Epidermal melanocyte (primary cell): ENCODE measurements around the gene LRRC39.
"Not testable (repeated sequence)": the region's sequence is repeated elsewhere in the genome, so short reads cannot be mapped to it uniquely, and the experiment has no call there.

Source experiments
- DNase-seq: peaks from one replicate; pipeline ENCODE4 v3.0.0; 2011; ENCODE audit warnings: low spot score; ENCODE audit not compliant: insufficient read length

Gene LRRC39

DNA sequence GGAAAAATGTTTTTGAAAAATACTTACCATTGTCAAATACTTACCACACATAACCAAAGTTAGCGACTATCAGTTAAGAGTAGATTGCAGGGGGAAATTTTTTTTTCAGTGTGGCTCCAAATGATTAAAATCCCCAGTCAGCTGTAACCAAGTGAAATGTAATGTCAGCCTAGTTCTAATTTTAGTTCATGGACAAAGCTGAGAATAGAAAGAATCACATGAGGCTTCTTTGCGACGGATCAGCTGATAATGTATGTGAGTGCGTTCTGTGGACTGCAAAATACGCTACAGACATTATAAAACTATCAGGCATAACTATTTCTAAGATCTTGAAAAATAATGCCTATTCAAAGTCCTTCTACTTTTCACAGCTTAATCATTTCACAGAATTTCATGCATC, at the start of gene LRRC39:
Gene LRRC39, minus strand, starts transcription at position 166 of the 400 bp plus-strand sequence. CDS start 9,740 bp downstream, outside the sequence.
- peak; percentile 37 for DNase-seq

DNA sequence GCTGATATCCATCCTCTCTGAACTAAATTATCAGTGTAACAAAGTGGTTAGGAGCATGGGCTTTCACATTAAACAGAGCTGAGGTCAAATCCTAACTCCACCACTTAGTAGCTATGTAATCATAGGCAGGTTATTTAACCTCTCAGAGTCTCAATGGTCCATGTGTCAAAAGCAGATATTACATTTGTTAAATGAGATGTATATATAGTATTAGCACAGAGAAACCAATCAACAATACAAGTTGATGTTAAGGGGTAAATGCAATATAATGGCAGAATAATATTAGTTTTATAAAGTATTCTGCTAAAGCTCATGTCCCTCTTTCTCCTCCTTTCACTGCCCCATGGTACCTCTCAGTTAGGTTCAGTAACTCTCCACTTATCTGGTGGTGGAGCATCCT, 44.4 kb upstream of the LRRC39 start:
- DNase-seq, result no peak

DNA sequence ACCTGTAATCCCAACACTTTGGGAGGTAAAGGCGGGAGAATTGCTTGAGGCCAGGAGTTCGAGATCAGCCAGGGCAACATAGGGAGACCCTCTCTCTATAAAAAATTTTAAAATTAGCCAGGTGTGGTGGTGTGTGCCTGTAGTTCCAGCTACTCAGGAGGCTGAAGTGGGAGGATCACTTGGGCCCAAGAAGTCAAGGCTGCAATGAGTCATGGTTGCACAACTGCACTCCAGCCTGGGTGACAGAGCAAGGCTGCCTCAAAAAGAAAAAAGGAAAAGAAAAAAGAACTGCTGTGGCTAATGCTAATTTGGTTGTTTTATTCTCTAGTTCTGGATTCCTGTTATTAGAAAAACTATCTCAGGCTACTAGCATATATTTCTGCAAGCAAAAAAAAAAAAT, 41.8 kb upstream of the LRRC39 start:
- no peak for DNase-seq

GRCh38 chr1:100219457-100219856, 41.4 kb upstream of the LRRC39 start:
- DNase-seq, result no peak

DNA sequence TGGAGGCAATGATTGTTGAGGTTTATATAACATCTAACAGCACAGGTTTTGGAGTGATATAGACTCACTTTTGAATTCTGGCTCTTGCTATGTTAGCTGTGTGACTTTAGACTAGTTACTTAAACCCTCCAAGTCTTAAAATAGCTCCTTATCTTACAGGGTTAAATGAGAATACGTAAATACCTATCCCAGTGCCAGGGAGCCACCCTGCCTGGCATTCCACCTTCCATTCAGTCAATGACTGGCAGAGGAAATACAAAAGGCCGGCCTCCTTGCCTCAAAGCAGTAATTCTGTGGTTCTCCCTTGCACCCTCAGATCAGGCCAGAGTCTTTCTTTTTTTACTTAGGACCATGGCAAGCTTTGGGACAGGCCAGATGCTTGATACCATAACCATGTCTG, 39.8 kb upstream of the LRRC39 start:
- no peak for DNase-seq

- no peak for DNase-seq
Measured at GRCh38 chr1:100215101-100215500, 37.0 kb upstream of the LRRC39 start.

GRCh38 chr1:100213141-100213540, 35.1 kb upstream of the LRRC39 start:
- no peak for DNase-seq

GRCh38 chr1:100206301-100206700, 28.2 kb upstream of the LRRC39 start:
- no peak for DNase-seq

DNA sequence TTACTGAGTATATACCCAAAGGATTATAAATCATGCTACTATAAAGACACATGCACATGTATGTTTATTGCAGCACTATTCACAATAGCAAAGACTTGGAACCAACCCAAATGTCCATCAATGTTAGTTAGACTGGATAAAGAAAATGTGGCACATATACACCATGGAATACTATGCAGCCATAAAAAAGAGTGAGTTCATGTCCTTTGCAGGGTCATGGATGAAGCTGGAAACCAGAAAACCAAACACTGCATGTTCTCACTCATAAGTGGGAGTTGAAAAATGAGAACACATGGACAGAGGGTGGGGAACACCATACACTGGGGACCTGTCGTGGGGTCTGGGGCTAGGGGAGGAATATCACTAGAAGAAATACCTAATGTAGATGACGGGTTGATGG, 27.5 kb upstream of the LRRC39 start:
- not testable (repeated sequence) for DNase-seq

DNA sequence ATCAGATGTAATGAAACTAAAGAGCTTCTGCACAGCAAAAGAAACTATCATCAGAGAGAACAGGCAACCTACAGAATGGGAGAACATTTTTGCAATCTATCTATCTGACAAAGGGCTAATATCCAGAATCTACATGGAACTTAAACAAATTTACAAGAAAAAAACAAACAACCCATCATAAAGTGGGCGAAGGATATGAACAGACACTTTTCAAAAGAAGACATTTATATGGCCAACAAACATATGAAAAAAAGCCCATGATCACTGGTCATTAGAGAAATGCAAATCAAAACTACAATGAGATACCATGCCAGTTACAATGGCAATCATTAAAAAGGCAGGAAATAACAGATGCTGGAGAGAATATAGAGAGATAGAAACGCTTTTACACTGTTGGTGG, 27.0 kb upstream of the LRRC39 start:
- not testable (repeated sequence) for DNase-seq

- DNase-seq, result not testable (repeated sequence)
Measured at GRCh38 chr1:100202703-100203102, 24.6 kb upstream of the LRRC39 start.

- DNase-seq, result not testable (repeated sequence)
Measured at GRCh38 chr1:100200060-100200459, 22.0 kb upstream of the LRRC39 start.

- DNase-seq, result no peak
Measured at GRCh38 chr1:100198596-100198995, 20.5 kb upstream of the LRRC39 start.

DNA sequence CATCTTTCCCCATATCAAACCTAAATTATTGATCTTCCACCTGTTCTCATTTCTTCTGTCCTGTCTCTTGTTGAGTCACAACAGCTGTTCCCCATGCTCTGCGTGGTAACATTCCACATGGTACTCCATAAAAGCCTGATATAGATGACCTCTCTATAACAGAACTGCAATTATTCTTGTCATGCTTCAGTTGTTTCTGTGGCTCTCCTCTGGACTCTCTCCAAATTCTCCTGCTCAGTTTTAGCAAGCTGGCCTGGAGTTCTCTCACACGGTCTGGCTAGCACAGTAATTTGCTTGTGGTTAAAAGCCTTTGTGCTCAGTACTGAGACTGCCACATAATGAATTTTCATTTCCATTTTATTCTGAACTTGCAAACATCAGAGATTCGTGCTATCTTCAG, 10.6 kb upstream of the LRRC39 start:
- DNase-seq, result peak; percentile 84

DNA sequence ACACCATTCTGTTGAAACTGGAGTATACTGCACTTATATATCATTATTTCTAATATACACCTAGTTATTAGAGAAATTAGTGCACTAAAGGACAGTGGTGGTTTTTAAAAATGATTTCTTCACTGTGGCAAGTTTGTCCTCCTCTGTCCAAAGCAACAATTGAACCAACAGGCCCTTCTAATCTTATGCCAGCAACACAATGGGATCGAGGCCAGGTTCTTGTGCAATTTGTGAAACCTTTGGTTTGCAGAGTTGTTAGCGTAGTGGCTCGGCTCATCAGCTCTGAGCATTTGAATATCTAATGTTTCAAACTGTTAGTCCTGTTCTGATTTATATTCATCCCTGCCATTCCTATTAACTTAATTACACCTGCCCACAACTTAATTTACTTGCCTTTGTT, 9.9 kb upstream of the LRRC39 start:
- no peak for DNase-seq

DNA sequence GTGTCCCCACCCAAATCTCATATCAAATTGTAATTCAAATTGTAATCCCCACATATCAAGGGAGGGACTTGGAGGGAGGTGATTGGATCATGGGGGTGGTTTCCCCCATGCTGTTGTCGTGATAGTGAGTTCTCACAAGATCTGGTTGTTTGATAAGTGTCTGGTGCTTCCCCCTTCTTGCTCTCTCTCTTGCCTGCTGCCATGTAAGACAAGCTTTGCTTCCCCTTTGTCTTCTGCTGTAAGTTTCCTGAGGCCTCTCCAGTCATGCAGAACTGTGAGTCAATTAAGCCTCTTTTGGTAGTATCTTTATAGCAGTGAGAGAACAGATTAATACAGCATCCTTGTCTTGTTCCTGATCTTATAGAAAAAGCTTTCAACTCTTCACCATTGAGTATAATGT, 6.5 kb upstream of the LRRC39 start:
- no peak for DNase-seq

GRCh38 chr1:100183370-100183769, 5.3 kb upstream of the LRRC39 start:
- DNase-seq, result no peak

GRCh38 chr1:100177295-100178041, 588 bp downstream of the LRRC39 start:
- no peak for DNase-seq

GRCh38 chr1:100168051-100168450, 10.0 kb downstream of the LRRC39 start:
- no peak for DNase-seq

GRCh38 chr1:100164702-100165101, 13.4 kb downstream of the LRRC39 start:
- no peak for DNase-seq

GRCh38 chr1:100164216-100164615, 13.8 kb downstream of the LRRC39 start:
- DNase-seq, result no peak

DNA sequence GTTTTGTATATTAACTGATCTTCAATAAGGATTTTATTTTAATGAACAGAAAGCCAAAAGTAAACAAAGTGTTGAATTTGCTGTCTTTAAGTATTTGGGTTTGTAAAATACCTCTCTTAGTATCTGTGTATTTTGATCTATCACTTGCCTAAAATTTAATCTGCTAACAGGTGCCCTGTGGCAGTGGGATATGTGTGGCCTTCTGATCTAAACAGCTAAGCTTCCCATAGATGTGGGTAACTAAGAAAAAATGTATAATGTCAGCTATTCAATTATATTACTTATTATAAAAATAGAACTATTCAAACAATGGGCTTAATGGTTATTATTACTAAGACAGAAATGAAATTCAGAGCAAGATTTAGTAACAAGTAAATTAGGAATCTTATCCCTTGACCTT, 15.2 kb downstream of the LRRC39 start:
- DNase-seq, result no peak

DNA sequence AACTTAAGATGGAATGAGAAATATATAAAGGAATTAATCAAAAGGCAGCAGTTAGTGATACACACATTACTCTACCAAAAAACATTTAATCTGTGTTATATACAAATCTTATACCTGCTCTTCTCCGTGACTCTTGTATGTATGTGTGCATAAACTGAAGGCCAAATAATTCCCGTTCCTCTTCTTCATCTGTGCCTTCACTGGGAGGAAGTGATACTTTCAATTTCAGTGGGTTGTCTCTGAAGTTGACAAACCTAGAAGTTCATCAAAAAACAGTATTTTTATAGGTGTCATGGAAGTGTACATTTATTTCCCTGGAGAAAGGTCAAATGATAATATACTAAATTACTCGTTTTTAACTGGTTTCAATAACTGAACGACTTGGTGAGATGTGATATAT, 25.8 kb downstream of the LRRC39 start:
- DNase-seq, result no peak

- DNase-seq, result no peak
Measured at GRCh38 chr1:100151679-100152078, 26.4 kb downstream of the LRRC39 start.
